Motor neuron (in vitro differentiated cells): Measurements from ENCODE around the gene ZNF626. TPM values are rescaled to one million over a fixed set of nuclear protein-coding genes. Genes with fewer than 3 reads are reported as not detected.

Experiments used
- ATAC-seq, 8 experiments: fragments of 200-7000 bp; cut with Tn5 transposase; replicated peaks in 6 of 8; 2 replicates each; pipeline ENCODE4 v1.8.0; 2021; ENCODE audit warnings: mild to moderate bottlenecking in 8 of 8, moderate library complexity in 8 of 8
- H3K27ac ChIP-seq, 2 donors: fragments of 250-450 bp; sonication (Bioruptor Pico); 2 replicates each; pipeline ENCODE4 v1.9.0; 2021; ENCODE audit warnings: antibody characterized with exemption in 2 of 2, mild to moderate bottlenecking in 2 of 2, moderate library complexity in 1 of 2
- H3K4me1 ChIP-seq, 2 donors: fragments of 250-450 bp; sonication (Bioruptor Pico); replicated peaks in 1 of 2; 2 replicates each; pipeline ENCODE4 v1.6.1; 2021; ENCODE audit warnings: antibody characterized with exemption in 2 of 2, mild to moderate bottlenecking in 2 of 2, moderate library complexity in 1 of 2
- H3K4me3 ChIP-seq, 5 donors: fragments of 250-450 bp; sonication (Bioruptor Pico); 2 replicates each; pipeline ENCODE4 v1.9.0; 2021; ENCODE audit warnings: antibody characterized with exemption in 5 of 5, mild to moderate bottlenecking in 5 of 5, moderate library complexity in 4 of 5
- WGBS, 10 experiments: fragments of 450-650 bp; shearing (Covaris generic); methylation state at CpG; one replicate each; pipeline ENCODE4 v1.0.0; 2022; 5-methylcytosine and 5-hydroxymethylcytosine counted together
- in situ Hi-C, 9 experiments: fragments of 400-800 bp; cut with MboI; loops; one replicate each; pipeline ENCODE4 v1.15.0; 2021; ENCODE audit warnings: low sequenced_read_pairs in 9 of 9, low pct_unique_long_range_greater_than_20kb in 2 of 9; ENCODE audit not compliant: unreplicated experiment in 9 of 9
- total RNA-seq, 8 experiments: library from RNA; unstranded; fragments of 300-600 nt; gene quantifications; 2 replicates each; pipeline versions ENCODE4 v1.2.3 to v1.2.4, GENCODE V29; 2022

ZNF626 gene
- total RNA-seq, 8 experiments from 2014 or later = 0.45 to 20.8 (median 14.5) TPM

- H3K27ac ChIP-seq = no peak overlapping the region
- in situ Hi-C loops = no loop called here
- 0 to 76% (median 37%) methylated on average over 1 to 5 of the region's 5 CpGs; no CpG with 5 or more reads in 1 of the 10 experiments for WGBS, 10 experiments
- ATAC-seq = no peak
- no peak overlapping the region for H3K4me3 ChIP-seq
- no peaks in the 10 kb centered on the region for H3K4me1 ChIP-seq
Observed at GRCh38 chr19:20612711-20613316, 48.6 kb downstream of the ZNF626 start.

DNA sequence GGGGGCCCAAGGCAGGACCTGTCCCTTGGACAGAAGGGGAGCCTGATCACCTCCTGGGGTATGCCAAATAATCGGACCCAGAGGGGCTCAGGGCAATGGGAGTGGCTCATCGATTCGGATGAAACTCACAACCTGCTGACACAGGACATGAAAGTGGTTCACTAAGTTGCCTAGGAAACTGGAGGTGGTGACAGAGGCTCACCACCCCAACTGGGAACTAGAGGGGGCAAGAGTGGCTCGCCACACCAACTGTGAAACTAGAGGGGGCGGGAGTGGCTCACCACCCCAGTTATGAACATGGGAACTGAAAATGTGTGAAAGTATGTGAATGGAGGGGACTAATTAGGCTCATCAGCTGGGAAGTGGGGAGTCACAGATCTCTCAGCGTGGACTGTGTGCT lies 49.5 kb downstream of the ZNF626 start:
- in situ Hi-C loops = no loop called here
- Histone ChIP-seq H3K27ac (no peak overlapping the region), H3K4me3 (no peak overlapping the region), H3K4me1 (no peaks in the 10 kb centered on the region)
- ATAC-seq = no peak
- WGBS, 10 experiments = 8 to 80% (median 65%) methylated on average over 1 to 6 of the region's 6 CpGs; no CpG with 5 or more reads in 4 of the 10 experiments

DNA sequence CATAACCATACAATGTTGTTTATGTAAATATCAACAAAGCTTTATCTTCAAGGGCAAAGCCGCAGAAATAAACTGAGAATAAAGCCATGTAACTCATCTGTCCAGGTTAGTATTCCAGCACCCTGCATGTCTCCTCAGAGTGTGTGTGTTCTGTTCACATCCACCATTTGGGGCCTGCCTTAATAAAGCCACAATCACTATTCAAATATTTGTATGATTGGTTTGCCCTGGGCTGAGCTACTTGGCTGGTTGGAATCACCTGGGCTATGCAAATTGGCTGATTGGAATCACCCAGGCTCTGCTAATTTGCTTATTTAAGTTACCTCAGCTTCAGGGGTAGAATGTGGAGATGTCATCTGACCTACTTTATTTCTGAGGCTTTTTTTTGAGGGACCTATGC lies 53.4 kb downstream of the ZNF626 start:
- ATAC-seq = no peak
- 0 to 83% (median 45%) methylated on average over 1 of the region's 1 CpG; no CpG with 5 or more reads in 2 of the 10 experiments for WGBS, 10 experiments
- Histone ChIP-seq H3K4me3 (no peak overlapping the region), H3K4me1 (no peaks in the 10 kb centered on the region), H3K27ac (no peak overlapping the region)
- in situ Hi-C loops = no loop called here

Other genes starting within 250 kb of the ZNF626 start
- gene ZNF737, start 95.8 kb downstream of the ZNF626 start, total RNA-seq = 10 to 100 TPM in 5 of 8 experiments, 1 to 10 TPM in 3; 2.5 to 35.2 (median 18.4) TPM
- 1 to 10 TPM in 7 of 8 experiments, under 1 TPM in 1; 0.66 to 8.6 (median 3.0) TPM for gene ZNF66, start 114.7 kb upstream of the ZNF626 start, total RNA-seq